NOMO-1 treated with dmso at 0.1 percent for 144 hours (cell line): ENCODE results near the gene TAOK3.
"Not testable (repeated sequence)": the region's sequence is repeated elsewhere in the genome, so short reads cannot be mapped to it uniquely, and the experiment has no call there.

Experiments used
- DNase-seq: peaks from one replicate; lab custom pipeline; 2025; ENCODE audit not compliant: unreplicated experiment; lab: John Stamatoyannopoulos, UW

Gene TAOK3

DNA sequence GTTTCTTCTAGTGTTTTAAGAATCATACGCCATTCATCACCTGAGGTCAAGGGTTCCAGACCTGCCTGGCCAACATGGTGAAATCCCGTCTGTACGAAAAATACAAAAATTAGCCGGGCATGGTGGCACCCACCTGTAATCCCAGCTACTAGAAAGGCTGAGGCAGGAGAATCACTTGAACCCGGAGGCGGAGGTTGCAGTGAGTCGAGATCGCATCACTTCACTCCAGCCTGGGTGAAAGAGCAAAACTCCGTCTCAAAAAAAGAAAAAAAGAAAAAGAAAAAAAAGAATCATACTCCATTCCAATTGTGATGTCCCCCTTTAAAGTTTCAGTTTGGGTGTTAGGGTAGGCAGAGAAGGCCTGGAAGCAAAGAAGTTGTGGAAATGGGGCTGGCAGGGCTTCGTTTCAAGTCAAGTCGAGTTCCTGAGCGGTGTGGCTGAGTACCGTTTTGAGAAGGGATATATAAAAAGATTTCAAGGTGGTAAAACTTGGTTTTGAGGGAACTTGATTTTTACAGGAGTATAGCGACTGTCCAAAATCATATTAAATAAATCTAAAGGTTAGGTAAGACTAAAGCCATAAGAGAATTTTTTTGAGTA, 1.5 kb upstream of the TAOK3 start:
- no peak for DNase-seq

DNA sequence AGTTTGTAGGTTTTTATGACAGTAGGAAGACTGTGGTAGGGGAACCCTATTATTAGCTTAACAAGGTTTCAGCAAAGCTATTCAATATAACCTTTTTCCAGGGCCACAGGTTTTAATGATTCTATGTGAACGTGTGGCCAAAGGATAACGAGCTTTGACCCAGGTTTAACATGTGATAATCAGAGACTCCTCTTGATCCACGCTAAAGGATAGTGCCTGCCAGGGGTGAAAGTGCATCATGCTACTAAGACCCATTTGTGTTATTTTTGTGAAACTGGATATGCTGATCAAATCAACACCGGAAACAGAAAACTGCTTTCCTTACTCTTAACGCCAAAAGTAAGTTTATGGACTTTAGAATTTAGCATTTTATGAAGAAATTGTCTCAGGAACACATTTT, 909 bp upstream of the TAOK3 start:
- DNase-seq: no peak

DNA sequence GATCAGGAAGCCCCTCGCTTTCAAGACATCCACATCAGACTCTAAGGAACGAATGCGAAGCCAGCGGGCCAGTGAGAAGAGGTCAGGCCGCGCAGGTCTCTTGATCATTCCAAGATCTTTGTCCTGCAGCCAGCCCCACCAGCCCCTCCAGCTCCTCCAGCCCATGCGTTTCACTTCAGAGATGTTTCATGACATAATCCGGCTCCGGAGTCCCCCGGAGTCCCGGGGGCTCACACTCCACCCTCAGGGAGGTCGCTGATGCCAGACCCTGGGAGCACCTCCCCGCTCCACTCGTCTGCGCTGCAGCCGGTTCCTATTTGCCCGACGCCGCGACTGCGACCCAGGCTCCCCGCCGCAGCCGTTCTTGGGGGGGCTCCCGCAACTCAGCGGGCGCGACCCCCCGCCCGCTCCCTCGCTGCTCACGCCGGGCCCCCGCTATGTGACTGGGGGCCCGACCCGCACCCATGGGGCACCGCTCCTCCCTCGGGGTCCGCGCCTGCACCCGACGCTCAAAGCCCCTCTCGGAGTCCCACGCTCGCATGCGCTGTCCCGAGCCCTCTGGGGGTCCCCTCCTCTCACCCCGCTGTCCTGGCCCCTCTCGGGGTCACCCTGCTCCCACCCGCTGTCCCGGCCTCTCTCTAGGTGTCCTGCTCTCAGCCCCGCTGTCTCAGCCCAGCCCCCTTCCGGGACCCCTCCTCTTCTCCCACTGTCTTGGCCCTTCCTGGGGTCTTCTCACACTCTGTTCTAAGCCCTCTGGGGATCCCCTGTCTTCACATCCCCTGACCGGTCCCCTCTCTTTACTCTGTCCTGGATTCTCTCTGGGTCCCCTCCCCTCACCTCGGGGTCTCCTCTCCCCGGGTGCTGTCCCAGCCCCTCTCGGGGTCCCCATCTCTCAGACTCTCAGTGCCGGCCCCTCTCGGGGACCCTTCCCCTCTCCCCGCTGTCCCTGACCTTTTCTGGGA, 1.1 kb downstream of the TAOK3 start:
- no peak for DNase-seq

DNA sequence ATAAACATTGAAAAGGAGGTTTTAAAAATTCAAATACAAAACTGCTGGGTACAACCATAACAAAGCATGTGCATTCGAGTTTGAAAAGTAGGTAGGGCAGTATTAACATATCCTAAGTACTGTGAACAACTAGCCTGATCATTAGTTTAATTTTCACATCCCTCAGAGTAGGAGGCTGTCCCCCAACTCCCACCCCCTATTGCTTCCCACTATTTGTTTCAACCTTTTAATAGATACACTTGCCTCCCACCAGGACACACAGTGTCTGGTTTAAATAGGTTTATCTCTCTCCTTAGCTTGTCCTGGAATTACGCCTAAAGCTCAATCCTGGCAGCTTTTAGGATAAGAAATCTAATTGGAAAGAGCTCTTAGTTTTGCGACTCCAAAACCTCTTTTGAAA, 2.1 kb downstream of the TAOK3 start:
- DNase-seq: no peak

DNA sequence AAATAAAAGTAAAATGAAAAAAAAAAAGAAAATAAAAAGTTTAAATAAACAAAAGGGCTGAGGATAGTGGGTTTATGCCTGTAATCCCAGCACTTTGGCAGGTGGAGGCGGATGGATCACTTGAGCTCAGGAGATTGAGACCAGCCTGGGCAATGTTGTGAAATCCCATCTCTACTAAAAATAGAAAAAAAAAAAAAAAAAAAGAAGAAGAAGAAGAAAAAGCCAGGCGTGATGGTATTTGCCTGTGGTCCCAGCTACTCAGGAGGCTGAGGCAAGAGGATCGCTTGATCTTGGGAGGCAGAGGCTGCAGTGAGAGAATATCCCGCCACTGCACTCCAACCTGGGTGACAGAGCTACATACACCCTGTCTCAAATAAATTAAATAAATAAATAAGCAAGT, 3.9 kb downstream of the TAOK3 start:
- DNase-seq: no peak

DNA sequence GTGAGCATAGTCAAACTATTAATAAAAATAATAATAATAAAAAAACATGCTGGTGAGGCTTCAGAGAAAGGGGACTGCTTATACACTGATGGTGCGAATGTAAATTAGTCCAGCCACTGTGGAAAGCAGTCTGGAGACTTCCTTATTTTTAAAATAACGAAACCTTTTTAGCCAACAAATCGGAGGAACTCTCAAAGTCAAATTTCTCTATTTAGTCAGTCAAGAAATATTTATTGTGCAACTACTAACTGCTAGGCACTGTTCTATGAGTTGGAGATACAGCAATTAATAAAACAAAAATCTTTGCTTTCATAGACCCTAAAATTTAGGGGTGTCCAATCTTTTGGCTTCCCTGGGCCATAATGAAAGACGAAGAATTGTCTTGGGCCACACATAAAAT, 10.8 kb downstream of the TAOK3 start:
- DNase-seq: peak; percentile 41

DNA sequence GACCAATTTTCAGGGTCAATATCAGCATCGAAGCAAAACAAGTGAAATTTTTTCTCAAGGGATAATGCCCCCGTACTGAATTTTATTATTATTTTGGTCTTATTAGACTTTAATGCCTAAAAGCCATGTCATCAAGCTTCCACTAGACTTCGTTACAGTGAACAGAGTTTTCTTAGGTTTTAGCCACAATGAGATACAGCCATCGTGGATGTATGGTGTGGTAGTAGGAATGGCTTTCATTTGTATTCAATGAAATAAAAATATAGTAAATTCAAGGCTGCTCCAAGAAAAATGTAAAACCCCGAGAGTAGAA, 11.7 kb downstream of the TAOK3 start:
- no peak for DNase-seq

DNA sequence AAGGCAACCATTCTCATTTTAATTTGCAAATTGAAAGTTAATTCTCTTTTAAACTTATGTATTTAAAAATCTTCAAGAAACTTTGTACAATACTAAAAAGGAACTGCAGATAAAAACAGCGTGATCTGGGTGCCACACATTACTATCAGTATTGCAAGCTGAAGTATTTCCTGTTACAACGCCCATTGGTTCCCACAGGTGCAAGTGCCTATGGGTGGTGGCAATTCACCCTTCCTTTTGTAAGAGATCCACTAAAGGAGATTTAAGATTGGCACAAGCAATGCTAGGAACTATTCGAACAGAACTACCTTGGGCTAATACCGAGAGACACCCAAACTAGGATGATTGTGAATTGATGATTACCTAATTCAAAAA, 13.2 kb downstream of the TAOK3 start:
- no peak for DNase-seq

DNA sequence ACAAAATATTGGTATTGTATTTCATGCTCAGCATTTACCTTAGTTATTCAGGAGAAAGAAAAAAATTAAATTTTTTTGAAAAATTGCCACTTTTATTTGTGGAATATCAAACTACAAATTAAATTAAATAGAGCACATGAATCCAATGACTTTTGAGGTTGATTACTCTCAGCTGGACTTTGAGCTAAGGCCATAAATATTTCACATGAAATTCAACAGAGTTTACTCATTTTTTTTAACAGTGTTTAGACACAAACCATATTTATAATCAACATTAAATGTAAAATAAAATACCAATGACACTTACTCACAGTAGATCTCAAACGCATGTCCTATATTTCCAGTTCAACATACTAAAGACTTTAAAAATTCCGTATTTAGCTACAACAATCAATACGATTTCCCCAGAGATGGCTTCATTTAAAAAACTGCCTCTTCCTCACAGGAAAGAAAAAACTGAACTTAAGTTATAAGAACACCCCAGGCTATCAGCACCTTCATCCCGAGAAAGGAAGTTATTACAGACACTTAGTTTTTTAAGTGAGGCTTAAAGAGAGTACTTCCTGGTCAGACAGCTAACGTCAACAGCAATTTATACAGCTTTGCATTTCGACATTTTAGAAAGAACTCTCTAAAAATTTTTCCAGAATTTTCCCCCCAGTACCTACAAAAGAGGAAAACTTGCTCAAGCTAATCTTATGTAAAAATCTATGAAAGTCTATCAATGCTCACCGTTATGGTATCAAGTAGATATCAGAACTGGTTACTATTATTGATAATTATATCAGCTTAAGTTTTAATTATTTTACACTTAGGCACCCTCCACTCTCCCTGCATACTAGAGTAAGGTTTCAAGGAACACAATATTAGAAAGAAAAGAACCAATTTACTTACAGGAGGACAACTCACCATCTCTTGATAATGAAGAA, 13.8 kb downstream of the TAOK3 start:
- peak; percentile 38 for DNase-seq

DNA sequence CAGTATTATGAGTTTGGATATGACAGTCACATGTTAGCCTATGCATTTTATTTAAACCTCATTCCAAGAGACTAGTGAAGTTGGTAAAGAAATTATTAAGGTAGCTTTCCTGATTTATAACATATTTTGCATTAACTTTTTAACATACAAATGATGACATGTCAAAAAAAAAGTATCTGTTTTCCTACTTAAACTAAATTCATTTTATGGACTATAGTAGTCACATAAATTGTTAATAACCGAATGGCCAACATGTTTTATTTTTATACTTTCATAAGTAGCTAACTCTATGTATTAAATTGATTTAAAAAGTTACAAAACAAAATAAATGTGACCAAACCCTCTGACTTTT, 14.7 kb downstream of the TAOK3 start:
- DNase-seq: no peak

DNA sequence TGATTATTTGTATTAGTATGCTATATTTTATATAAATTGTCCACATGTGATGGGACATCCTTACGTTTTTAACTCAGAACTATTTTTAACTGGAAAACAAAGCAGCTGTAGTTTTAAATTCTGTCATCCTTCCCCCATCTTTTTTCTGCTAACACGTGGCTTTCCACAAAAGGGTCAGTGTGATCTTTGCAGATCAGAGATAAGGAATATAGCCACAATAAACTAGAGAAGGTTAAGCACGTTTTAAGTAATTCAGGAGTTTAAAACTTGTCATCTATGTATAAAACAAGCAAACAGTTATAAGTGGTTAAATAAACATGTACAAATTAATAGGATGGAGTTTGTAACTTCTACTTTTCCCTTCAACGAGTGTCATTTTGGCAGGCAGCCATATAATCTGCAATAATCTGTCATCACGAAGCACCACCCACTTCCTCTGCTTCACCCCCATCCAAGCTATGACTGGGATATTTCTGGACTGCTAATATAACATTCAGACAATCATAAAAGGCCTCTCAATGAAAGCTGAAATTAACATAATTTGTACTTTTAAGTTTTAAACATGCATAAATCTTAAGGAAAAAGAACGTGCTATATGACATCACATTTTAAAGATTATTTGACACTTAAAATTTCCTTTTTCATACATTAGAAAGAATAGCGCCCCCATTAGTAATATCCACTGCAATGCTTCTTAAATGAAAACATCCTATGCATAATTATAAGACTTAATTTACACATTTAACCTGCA, 15.3 kb downstream of the TAOK3 start:
- peak; percentile 80 for DNase-seq

DNA sequence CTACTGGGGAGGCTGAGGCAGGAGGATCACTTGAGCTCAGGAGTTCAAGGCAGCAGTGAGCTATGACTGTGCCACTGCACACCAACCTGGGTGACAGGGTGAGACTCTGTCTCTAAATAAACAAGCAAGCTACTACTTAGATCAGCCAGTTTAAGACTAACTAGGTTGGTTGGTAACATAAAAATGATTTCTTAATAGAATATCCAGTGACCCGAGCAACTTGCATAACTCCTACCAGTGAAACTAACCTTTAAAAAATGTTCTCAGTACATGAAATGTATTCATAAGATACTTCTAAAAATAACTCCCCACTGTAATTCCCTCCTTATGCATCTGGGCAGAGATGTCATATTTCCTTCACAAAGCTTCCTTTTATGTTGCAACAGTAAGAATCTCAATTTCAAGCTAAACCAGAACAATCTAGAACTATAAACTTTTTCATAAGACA, 15.9 kb downstream of the TAOK3 start:
- DNase-seq: peak; percentile 51

DNA sequence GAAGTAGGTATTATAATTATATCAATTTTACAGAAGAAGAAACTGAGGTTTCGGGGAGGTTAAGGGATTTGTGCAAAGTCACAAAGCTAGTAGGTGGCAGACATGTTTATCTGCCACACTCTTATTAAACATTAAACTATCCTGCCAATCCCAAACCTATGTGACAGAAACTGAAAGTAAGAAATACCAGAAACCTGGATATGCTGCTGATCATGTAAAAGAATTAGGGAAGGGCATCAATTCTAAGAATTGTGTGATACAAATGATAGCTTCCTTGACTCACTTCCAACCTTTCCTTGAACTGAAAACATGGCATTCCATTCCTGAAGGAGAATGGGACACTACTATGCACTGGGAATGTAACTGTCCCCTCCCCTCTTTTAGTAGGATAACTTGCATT, 16.9 kb downstream of the TAOK3 start:
- DNase-seq: no peak

DNA sequence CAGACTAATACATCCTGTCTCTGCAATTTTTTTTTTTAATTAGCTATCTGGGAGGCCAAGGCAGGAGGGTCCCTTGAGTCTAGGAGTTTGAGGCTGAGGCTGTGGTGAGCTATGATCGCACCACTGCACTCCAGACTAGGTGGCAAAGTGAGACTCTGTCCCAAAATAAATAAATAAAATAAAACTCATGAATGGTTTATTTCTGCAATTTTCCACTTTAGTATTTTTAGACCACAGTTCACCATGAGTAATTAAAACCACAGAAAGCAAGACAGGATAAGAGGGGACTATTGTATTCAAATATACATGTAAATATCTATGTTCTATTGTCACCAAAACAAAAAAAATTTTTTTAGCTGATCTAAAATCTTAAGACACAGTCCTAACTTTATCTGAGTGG, 17.8 kb downstream of the TAOK3 start:
- DNase-seq: no peak

DNA sequence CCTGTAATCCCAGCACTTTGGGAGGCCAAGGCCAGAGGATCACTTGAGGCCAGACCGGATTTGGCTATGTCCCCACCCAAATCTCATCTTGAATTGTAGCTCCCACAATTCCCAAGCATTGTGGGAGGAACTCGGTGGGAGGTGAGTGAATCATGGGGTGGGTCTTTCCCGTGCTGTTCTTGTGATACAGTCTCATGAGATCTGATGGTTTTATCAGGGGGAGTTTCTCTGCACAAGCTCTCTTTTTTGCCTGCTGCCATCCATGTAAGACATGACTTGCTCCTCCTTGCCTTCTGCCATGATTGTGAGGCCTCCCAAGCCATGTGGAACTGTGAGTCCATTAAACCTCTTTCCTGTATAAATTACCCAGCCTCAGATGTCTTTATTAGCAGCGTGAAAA, 18.2 kb downstream of the TAOK3 start:
- not testable (repeated sequence) for DNase-seq

DNA sequence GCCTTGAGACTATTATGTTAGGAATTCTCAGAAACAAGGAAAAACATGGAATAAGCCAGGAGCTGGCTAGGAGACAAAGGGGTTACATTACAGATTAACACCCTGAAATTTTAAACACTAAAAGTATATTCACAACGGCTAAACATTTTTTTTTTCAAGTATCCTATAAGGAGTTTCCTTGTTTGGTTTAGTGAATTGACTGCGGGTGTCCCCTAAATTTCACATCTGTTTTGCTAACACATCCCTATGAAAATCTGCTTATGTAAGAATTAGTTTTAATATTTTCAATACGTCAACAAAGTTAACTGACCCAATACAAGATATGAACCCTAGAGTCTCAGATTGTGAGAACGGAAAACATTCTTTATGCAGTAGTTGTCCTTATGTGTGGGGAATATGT, 19.0 kb downstream of the TAOK3 start:
- no peak for DNase-seq

DNA sequence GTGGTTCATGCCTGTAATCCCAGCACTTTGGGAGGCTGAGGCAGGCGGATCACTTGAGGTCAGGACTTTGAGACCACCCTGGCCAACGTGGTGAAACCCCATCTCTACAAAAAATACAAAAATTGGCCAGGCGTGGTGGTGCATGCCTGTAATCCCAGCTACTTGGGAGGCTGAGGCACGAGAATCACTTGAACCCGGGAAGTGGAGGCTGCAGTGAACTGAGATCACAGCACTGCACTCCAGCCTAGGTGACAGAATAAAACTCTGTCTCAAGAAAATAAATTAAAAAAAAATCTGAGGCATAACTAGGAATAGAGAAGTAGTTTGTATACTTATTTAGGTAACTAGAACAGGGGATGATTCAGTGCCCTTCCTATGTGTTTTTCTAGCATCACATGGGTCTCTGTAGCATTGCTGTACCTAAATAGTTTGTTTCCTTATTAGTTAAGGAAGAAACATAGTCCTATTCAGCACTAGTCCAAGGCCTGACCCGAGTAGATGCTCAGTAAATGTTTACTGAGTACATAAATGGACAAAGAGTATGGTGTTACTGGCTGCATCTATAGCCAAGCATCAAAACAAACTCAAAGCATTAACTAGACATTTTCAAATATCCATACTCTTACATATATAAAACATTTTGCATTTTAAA, 21.7 kb downstream of the TAOK3 start:
- DNase-seq: no peak

DNA sequence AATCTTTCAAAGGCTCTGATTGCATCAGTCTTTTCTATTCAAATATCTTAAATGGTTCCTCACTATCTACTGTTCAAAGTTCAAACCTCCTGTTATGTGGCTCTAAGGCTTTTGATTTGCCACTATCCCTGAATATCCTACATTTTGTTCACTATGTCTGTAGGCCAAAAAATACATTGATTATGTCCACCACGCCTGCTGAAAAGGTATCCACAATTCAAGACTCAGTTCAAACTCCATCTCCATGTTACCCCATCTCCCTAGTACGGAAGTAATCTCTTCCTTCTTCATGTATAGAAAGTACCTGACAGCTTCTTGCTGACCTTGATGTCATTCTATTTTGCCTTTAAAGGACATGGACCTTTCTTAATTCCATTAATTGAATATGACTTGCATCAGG, 24.8 kb downstream of the TAOK3 start:
- no peak for DNase-seq

DNA sequence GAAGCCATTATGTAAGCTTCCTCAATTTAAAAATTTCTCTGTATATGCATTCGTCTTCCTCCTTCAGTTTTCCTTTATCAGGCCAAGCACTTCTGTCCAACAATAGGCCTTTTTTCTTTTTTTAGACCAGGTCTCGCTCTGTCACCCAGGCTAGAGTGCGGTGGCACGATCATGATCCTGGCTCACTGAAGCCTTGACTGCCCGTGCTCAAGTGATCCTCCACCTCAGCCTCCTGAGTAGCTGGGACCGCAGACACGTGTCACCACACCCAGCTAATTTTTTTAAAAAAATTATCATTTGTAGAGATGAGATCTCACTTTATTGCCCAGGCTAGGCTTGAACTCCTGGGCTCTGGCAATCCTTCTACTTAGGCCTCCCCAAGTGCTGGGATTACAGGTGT, 25.8 kb downstream of the TAOK3 start:
- no peak for DNase-seq

DNA sequence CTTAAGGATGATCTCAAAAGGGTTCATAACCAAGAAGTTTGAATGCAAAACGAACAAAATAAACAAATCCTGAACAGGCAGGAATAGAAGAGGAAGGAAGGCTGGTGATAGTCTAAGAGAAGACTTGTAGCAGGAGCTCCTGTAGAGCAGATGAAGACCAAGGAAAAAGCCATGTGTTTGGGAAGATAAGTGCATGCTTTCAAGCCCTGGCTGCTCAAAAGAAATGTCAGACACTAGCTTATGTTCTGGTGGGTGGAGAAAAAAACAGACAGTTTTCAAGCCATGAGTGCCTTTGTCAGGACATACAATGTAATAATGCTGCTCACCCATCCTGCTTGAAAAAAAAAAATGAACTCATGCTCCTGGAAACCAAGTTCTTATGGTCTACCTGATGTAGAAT, 27.4 kb downstream of the TAOK3 start:
- DNase-seq: no peak

DNA sequence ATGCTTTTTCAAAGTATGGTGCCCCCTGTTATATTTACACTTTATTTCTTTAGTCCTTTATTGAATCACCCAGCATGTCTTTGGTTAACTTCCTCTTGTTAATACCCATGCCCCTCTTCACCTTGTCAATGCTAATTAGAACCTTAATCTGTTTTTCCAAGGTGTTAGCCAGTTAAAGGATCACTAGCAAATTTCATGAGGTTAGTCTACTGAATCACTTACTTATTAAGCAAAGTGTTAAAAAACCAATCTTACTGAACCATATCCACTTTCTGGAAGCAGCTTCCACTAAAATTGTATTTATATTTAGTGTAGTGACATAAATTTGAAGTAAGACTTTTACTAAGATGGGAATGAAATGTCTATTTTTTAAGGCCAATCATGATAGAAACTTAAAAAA, 27.9 kb downstream of the TAOK3 start:
- DNase-seq: no peak
